Measurements from ENCODE around the gene AGAP1.

The AGAP1 gene

DNA sequence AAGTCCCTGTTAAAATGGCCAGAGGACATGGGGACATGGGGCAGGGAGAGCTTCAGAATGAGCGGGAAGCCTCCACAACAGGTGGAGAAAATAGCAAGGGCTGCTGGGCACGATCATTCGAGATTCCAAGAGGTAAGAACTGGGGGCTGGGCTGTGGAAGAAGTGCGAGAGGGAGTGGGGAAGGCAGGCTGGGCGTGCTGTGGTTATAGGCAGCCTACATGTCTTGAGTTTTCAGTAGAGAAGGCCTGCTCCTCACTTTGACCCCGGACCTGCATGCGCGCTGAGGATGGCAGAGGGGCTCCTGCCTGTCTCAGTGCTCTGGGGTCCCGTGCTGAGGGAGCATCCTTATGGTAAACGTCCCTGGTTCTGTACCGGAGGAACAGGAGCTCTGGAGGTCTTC lies 115.5 kb downstream of the AGAP1 start:
- H3K4me3 ChIP-seq (ENCODE audit: low read length in 2 of 2): no peak overlapping the region
- no peaks in the 10 kb centered on the region for H3K9me3 ChIP-seq (ENCODE audit: control insufficient read depth in 2 of 2, low read length in 2 of 2)
- H3K27ac ChIP-seq (ENCODE audit: low read depth in 2 of 2, low read length in 2 of 2): no peak overlapping the region
- peaks cover 2 to 4% of the 10 kb centered on the region in 2 donors for H3K4me1 ChIP-seq (ENCODE audit: control insufficient read depth in 2 of 2, insufficient read depth in 2 of 2, low read length in 2 of 2)
- H3K36me3 ChIP-seq (ENCODE audit: control insufficient read depth in 2 of 2, insufficient read depth in 2 of 2, low read length in 2 of 2): no peaks in the 10 kb centered on the region
- H3K27me3 ChIP-seq (ENCODE audit: control insufficient read depth in 2 of 2, insufficient read depth in 2 of 2, low read length in 2 of 2): no peaks in the 10 kb centered on the region
- no peak overlapping the region for H3K9ac ChIP-seq (ENCODE audit: low read depth in 1 of 2, low read length in 2 of 2)

DNA sequence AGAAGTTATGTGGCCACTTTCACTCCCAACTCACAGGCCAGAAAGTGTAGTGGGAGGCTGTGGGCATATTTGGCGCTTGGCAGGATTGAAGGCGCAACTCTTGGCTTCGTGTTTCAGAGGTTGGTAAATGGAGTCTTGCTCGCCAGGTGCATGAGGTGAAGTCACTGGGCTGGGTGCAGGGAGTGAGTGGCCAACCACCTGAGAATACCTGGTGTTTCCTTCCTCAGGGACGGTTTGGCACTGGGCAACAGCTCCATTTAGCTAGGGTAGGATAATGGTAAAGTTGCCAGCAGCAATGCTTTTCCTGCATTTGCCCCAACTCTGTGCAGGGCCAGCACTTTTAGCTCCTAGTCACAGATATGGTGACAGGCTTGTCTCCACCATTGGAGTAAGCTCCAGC lies 115.9 kb downstream of the AGAP1 start:
- no peak overlapping the region for H3K9ac ChIP-seq (ENCODE audit: low read depth in 1 of 2, low read length in 2 of 2)
- no peaks in the 10 kb centered on the region for H3K9me3 ChIP-seq (ENCODE audit: control insufficient read depth in 2 of 2, low read length in 2 of 2)
- peaks cover 4 to 6% of the 10 kb centered on the region in 2 donors for H3K4me1 ChIP-seq (ENCODE audit: control insufficient read depth in 2 of 2, insufficient read depth in 2 of 2, low read length in 2 of 2)
- H3K4me3 ChIP-seq (ENCODE audit: low read length in 2 of 2): no peak overlapping the region
- no peaks in the 10 kb centered on the region for H3K27me3 ChIP-seq (ENCODE audit: control insufficient read depth in 2 of 2, insufficient read depth in 2 of 2, low read length in 2 of 2)
- no peak overlapping the region for H3K27ac ChIP-seq (ENCODE audit: low read depth in 2 of 2, low read length in 2 of 2)
- H3K36me3 ChIP-seq (ENCODE audit: control insufficient read depth in 2 of 2, insufficient read depth in 2 of 2, low read length in 2 of 2): no peaks in the 10 kb centered on the region

DNA sequence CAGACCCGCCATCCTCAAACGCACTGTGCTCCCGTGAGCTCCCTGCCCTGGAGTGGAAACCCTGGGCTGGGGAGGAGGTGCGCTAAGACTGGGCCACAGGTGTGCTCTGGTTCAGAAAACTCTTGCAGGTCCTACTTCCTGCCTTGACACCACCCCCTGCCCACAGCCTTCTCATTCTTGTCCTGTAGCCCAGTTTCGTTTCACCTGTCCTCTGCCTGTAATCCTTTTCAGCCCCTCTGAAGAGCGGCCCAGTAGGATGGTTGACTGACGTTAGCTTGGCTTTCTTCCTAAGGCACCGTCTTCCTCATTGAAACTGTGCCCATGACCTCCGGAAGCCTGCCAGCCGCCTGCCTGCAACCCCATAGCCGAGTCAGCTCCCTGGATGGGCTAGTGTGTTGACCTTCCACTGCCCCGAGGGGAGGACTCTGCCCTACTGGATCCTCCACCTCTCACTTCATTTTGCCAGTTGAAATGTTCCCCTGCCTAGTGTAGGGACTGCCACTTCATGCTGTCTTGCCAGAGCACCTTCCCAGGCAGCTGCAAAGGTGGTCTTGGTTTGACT lies 116.9 kb downstream of the AGAP1 start:
- H3K4me3 ChIP-seq (ENCODE audit: low read length in 2 of 2): no peak overlapping the region
- H3K36me3 ChIP-seq (ENCODE audit: control insufficient read depth in 2 of 2, insufficient read depth in 2 of 2, low read length in 2 of 2): no peaks in the 10 kb centered on the region
- H3K9me3 ChIP-seq (ENCODE audit: control insufficient read depth in 2 of 2, low read length in 2 of 2): no peaks in the 10 kb centered on the region
- no peak overlapping the region for H3K9ac ChIP-seq (ENCODE audit: low read depth in 1 of 2, low read length in 2 of 2)
- H3K27ac ChIP-seq (ENCODE audit: low read depth in 2 of 2, low read length in 2 of 2): no peak overlapping the region
- H3K27me3 ChIP-seq (ENCODE audit: control insufficient read depth in 2 of 2, insufficient read depth in 2 of 2, low read length in 2 of 2): no peaks in the 10 kb centered on the region
- H3K4me1 ChIP-seq (ENCODE audit: control insufficient read depth in 2 of 2, insufficient read depth in 2 of 2, low read length in 2 of 2): peaks cover 4 to 9% of the 10 kb centered on the region in 2 donors

GRCh38 chr2:235611349-235611748 lies 117.5 kb downstream of the AGAP1 start:
- H3K4me3 ChIP-seq (ENCODE audit: low read length in 2 of 2): no peak overlapping the region
- H3K36me3 ChIP-seq (ENCODE audit: control insufficient read depth in 2 of 2, insufficient read depth in 2 of 2, low read length in 2 of 2): no peaks in the 10 kb centered on the region
- H3K27ac ChIP-seq (ENCODE audit: low read depth in 2 of 2, low read length in 2 of 2): no peak overlapping the region
- H3K9ac ChIP-seq (ENCODE audit: low read depth in 1 of 2, low read length in 2 of 2): no peak overlapping the region
- H3K4me1 ChIP-seq (ENCODE audit: control insufficient read depth in 2 of 2, insufficient read depth in 2 of 2, low read length in 2 of 2): peaks cover 4 to 9% of the 10 kb centered on the region in 2 donors
- H3K9me3 ChIP-seq (ENCODE audit: control insufficient read depth in 2 of 2, low read length in 2 of 2): no peaks in the 10 kb centered on the region
- no peaks in the 10 kb centered on the region for H3K27me3 ChIP-seq (ENCODE audit: control insufficient read depth in 2 of 2, insufficient read depth in 2 of 2, low read length in 2 of 2)

DNA sequence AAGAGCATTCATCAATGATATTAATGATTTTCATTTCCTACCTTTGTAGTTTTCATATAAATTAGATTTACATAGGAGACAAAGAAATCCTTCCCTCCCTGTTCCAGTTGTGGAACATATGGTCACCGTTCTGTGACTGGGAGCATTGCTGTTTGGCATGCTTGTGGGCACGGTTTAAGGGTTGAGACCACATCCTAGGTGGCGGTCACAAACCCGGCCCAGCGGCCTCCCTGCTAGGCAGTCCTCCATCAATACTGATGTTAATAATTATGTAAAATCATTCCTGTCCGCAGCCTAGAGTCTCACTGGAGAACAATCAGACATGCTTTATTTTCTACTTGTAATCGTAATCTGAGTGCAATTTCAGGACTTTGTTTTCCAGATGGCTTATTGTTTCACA lies 117.9 kb downstream of the AGAP1 start:
- Histone ChIP-seq H3K9ac (ENCODE audit: low read depth in 1 of 2, low read length in 2 of 2) (no peak overlapping the region), H3K27ac (ENCODE audit: low read depth in 2 of 2, low read length in 2 of 2) (no peak overlapping the region), H3K4me3 (ENCODE audit: low read length in 2 of 2) (no peak overlapping the region), H3K4me1 (ENCODE audit: control insufficient read depth in 2 of 2, insufficient read depth in 2 of 2, low read length in 2 of 2) (peaks cover 4 to 9% of the 10 kb centered on the region in 2 donors), H3K27me3 (ENCODE audit: control insufficient read depth in 2 of 2, insufficient read depth in 2 of 2, low read length in 2 of 2) (no peaks in the 10 kb centered on the region), H3K36me3 (ENCODE audit: control insufficient read depth in 2 of 2, insufficient read depth in 2 of 2, low read length in 2 of 2) (no peaks in the 10 kb centered on the region), H3K9me3 (ENCODE audit: control insufficient read depth in 2 of 2, low read length in 2 of 2) (no peaks in the 10 kb centered on the region)

DNA sequence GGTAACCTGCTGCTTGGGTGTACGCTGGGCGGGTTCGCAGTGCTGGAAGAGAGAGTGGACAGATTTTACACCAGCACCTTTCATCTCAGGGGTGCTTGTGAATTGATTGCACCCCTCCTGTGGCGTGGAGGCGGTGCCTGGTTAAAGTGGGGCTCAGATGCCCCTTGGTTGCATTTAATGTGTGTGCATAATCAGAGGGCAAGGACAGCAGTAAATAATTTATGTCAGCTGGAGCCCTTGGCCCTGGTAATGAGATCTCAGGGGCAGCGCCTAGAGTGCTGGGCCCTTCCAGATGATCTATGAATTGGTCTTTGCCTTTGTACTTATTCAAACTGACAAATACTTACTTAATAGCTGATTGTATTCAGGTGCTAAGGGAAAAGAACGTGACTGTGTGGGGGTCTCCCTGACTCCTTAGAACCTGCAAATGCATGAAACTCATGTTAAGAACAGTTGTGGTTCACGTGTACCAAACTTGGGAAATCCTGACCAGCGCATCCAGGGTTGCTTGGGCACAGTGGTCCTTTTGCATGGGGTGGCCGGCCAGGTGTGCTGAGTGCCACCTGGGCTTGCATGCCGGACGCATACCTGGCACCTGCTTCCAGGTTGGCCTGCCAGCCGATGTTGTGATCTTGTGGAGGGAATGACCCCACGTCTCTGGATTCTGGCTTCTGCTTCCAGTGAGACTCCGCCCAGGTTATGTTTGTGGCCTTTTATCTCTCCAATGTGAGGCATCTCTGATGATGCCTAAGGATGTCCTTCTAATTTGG lies 118.5 kb downstream of the AGAP1 start:
- Histone ChIP-seq H3K9me3 (ENCODE audit: control insufficient read depth in 2 of 2, low read length in 2 of 2) (no peaks in the 10 kb centered on the region), H3K27ac (ENCODE audit: low read depth in 2 of 2, low read length in 2 of 2) (no peak overlapping the region), H3K4me3 (ENCODE audit: low read length in 2 of 2) (no peak overlapping the region), H3K36me3 (ENCODE audit: control insufficient read depth in 2 of 2, insufficient read depth in 2 of 2, low read length in 2 of 2) (no peaks in the 10 kb centered on the region), H3K4me1 (ENCODE audit: control insufficient read depth in 2 of 2, insufficient read depth in 2 of 2, low read length in 2 of 2) (peaks cover 4 to 9% of the 10 kb centered on the region in 2 donors), H3K27me3 (ENCODE audit: control insufficient read depth in 2 of 2, insufficient read depth in 2 of 2, low read length in 2 of 2) (no peaks in the 10 kb centered on the region), H3K9ac (ENCODE audit: low read depth in 1 of 2, low read length in 2 of 2) (no peak overlapping the region)

DNA sequence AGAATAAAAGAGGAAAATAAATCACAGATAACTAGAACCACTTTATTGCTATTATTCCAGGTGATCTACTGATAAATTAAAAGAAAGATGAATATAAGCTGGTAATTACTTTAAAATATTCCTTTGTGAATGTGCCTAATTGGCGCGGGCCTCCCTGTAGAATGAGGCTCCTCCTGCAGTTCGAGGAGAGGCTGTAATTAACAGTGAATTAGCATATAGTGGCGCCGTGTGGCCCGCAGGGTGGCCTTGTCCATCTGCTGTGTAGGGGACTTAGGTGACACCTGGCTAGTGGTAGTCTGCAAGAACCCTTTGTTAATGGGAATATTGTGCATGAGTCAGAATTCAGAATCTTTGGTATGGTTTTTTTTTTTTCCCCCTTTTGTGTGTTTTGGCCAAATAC lies 119.8 kb downstream of the AGAP1 start:
- Histone ChIP-seq H3K9ac (ENCODE audit: low read depth in 1 of 2, low read length in 2 of 2) (no peak overlapping the region), H3K4me1 (ENCODE audit: control insufficient read depth in 2 of 2, insufficient read depth in 2 of 2, low read length in 2 of 2) (peaks cover 4 to 9% of the 10 kb centered on the region in 2 donors)

GRCh38 chr2:235614176-235614860 lies 120.5 kb downstream of the AGAP1 start:
- H3K27me3 ChIP-seq (ENCODE audit: control insufficient read depth in 2 of 2, insufficient read depth in 2 of 2, low read length in 2 of 2): no peaks in the 10 kb centered on the region
- H3K9ac ChIP-seq (ENCODE audit: low read depth in 1 of 2, low read length in 2 of 2): no peak overlapping the region
- no peaks in the 10 kb centered on the region for H3K36me3 ChIP-seq (ENCODE audit: control insufficient read depth in 2 of 2, insufficient read depth in 2 of 2, low read length in 2 of 2)
- H3K4me1 ChIP-seq (ENCODE audit: control insufficient read depth in 2 of 2, insufficient read depth in 2 of 2, low read length in 2 of 2): peaks cover 4 to 9% of the 10 kb centered on the region in 2 donors
- no peaks in the 10 kb centered on the region for H3K9me3 ChIP-seq (ENCODE audit: control insufficient read depth in 2 of 2, low read length in 2 of 2)
- H3K4me3 ChIP-seq (ENCODE audit: low read length in 2 of 2): no peak overlapping the region
- no peak overlapping the region for H3K27ac ChIP-seq (ENCODE audit: low read depth in 2 of 2, low read length in 2 of 2)

More for the DNA sequence above, 119.8 kb downstream of the AGAP1 start:
- no peak overlapping the region for H3K27ac ChIP-seq (ENCODE audit: low read depth in 2 of 2, low read length in 2 of 2)
- H3K4me3 ChIP-seq (ENCODE audit: low read length in 2 of 2): no peak overlapping the region
- H3K27me3 ChIP-seq (ENCODE audit: control insufficient read depth in 2 of 2, insufficient read depth in 2 of 2, low read length in 2 of 2): no peaks in the 10 kb centered on the region
- H3K9me3 ChIP-seq (ENCODE audit: control insufficient read depth in 2 of 2, low read length in 2 of 2): no peaks in the 10 kb centered on the region
- H3K36me3 ChIP-seq (ENCODE audit: control insufficient read depth in 2 of 2, insufficient read depth in 2 of 2, low read length in 2 of 2): no peaks in the 10 kb centered on the region

DNA sequence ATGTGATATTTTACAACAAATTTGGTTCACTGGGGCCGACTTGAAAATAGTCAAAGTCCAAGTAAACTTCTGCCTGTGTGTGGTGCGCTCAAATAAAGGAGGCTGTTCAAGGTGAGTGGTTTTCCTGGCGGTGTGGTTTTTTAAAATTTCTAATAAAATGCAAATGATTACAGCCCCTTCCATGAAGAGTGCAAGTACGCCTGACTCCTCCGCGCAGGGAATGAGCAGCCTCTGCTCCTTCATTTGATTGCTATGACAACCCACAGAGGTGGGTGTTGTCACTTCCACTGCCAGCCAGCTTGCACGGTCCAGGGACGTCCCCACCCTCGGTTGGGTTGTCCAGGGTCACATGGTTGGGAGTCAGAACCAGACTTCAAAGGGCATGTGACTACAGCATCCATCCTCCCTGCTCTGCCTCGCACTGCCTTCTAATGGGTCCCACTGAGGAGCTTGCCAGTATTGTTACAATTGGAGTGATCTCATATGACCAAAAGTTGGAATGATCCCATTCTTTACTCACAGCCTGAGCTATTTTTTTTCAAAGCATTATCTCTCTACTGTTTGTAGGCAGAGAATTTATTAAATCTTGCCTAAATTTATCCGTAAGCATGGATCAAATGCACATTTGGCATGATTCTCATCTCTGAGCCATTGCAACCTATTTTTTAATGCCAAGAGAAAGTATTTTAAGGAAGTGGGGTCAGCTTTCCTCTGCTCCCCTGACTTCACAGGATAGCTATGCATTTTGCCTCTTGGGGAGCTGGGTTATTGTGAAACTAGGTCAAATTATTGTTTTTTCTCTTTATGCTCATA lies 121.3 kb downstream of the AGAP1 start:
- Histone ChIP-seq H3K9me3 (ENCODE audit: control insufficient read depth in 2 of 2, low read length in 2 of 2) (no peaks in the 10 kb centered on the region), H3K36me3 (ENCODE audit: control insufficient read depth in 2 of 2, insufficient read depth in 2 of 2, low read length in 2 of 2) (no peaks in the 10 kb centered on the region), H3K27me3 (ENCODE audit: control insufficient read depth in 2 of 2, insufficient read depth in 2 of 2, low read length in 2 of 2) (no peaks in the 10 kb centered on the region), H3K4me1 (ENCODE audit: control insufficient read depth in 2 of 2, insufficient read depth in 2 of 2, low read length in 2 of 2) (peaks cover 4 to 9% of the 10 kb centered on the region in 2 donors), H3K27ac (ENCODE audit: low read depth in 2 of 2, low read length in 2 of 2) (no peak overlapping the region), H3K4me3 (ENCODE audit: low read length in 2 of 2) (no peak overlapping the region), H3K9ac (ENCODE audit: low read depth in 1 of 2, low read length in 2 of 2) (no peak overlapping the region)

All from mucosa of rectum (tissue), 2 donors.